CD8-positive, alpha-beta memory T cell (primary cell): Measurements from ENCODE around the gene RMND5A. TPM values are rescaled to one million over a fixed set of nuclear protein-coding genes. Genes with fewer than 3 reads are reported as not detected.

Experiments used
- CTCF ChIA-PET: fragments of 350-600 bp; sonication (Branson Sonifier 250); formaldehyde crosslinking; loops from one replicate; lab custom pipeline; 2021; ENCODE audit warnings: antibody characterized with exemption; lab: Charles Lee
- POLR2A ChIA-PET: fragments of 350-600 bp; sonication (Branson Sonifier 250); formaldehyde crosslinking; loops from one replicate; lab custom pipeline; 2021; ENCODE audit warnings: antibody characterized with exemption; lab: Charles Lee
- DNase-seq, 5 donors: peaks; one replicate each; pipeline versions ENCODE4 v3.0.0 to v3.0.0-alpha.2; 2020 to 2022; ENCODE audit warnings: mixed read lengths in 1 of 5
- H3K27ac ChIP-seq: one replicate; pipeline ENCODE4 v1.7.0; 2013; ENCODE audit warnings: low read depth, mild to moderate bottlenecking, low read length, moderate library complexity
- H3K27me3 ChIP-seq: 2 replicates; pipeline ENCODE4 v1.7.0; 2013; ENCODE audit warnings: low read length, mild to moderate bottlenecking; ENCODE audit not compliant: insufficient read depth, poor library complexity, severe bottlenecking
- H3K36me3 ChIP-seq: 2 replicates; pipeline ENCODE4 v1.7.0; 2013; ENCODE audit warnings: mild to moderate bottlenecking, low read length, moderate library complexity; ENCODE audit not compliant: insufficient read depth
- H3K4me1 ChIP-seq: 2 replicates; pipeline ENCODE4 v1.7.0; 2013; ENCODE audit warnings: mild to moderate bottlenecking, low read length, moderate library complexity; ENCODE audit not compliant: insufficient read depth
- H3K4me3 ChIP-seq: 2 replicates; pipeline ENCODE4 v1.7.0; 2013; ENCODE audit warnings: mild to moderate bottlenecking, low read length
- H3K9me3 ChIP-seq: 2 replicates; pipeline ENCODE4 v1.7.0; 2013; ENCODE audit warnings: mild to moderate bottlenecking, low read length
- H3K27ac Mint-ChIP-seq, 8 donors: one replicate each; pipeline ENCODE4 v1.8.0; 2020 to 2021; ENCODE audit warnings: mixed read lengths in 8 of 8, mild to moderate bottlenecking in 6 of 8, inconsistent platforms in 3 of 8, moderate library complexity in 3 of 8
- H3K27me3 Mint-ChIP-seq, 2 donors: one replicate each; pipeline ENCODE4 v1.8.0; 2020 to 2021; ENCODE audit warnings: mixed read lengths in 2 of 2, mild to moderate bottlenecking in 1 of 2, moderate library complexity in 1 of 2
- H3K36me3 Mint-ChIP-seq, 3 donors: one replicate each; pipeline ENCODE4 v1.8.0; 2020 to 2021; ENCODE audit warnings: mixed read lengths in 3 of 3, inconsistent platforms in 1 of 3, mild to moderate bottlenecking in 1 of 3
- H3K4me1 Mint-ChIP-seq, 3 donors: one replicate each; pipeline ENCODE4 v1.8.0; 2020 to 2021; ENCODE audit warnings: mixed read lengths in 3 of 3, inconsistent platforms in 1 of 3, mild to moderate bottlenecking in 1 of 3
- H3K4me3 Mint-ChIP-seq, 7 donors: one replicate each; pipeline ENCODE4 v1.8.0; 2020 to 2021; ENCODE audit warnings: mixed read lengths in 7 of 7, mild to moderate bottlenecking in 6 of 7, moderate library complexity in 4 of 7, inconsistent platforms in 2 of 7
- H3K9me3 Mint-ChIP-seq, 5 donors: one replicate each; pipeline ENCODE4 v1.8.0; 2020 to 2022; ENCODE audit warnings: mixed read lengths in 5 of 5, mild to moderate bottlenecking in 3 of 5, moderate library complexity in 2 of 5, inconsistent platforms in 1 of 5
- polyA plus RNA-seq: library from polyadenylated mRNA; unstranded; fragments of 300-500 nt; fragmentation: Illumina TruSeq; gene quantifications from one replicate; pipeline ENCODE4 v1.2.3, GENCODE V29; 2021
- total RNA-seq, 2 experiments: library from RNA; stranded (reverse); gene quantifications; one replicate each; pipeline ENCODE4 v1.2.3, GENCODE V29; 2021

The RMND5A gene
- total and polyA plus RNA-seq, 3 experiments from 2014 or later = 20.7 to 63.5 (median 57.7) TPM

- Mint-ChIP-seq H3K9me3 (no peaks in the 10 kb centered on the region), H3K27ac (peak overlapping the region in 2 of 8 donors; percentile 61 to 92)
These were observed 52.5 kb downstream of the RMND5A start for GRCh38 chr2:86772611-86773010.

GRCh38 chr2:86774862-86775261 is 54.8 kb downstream of the RMND5A start:
- Mint-ChIP-seq H3K36me3 (peaks cover 10 to 68% (median 18%) of the 10 kb centered on the region in 3 donors), H3K4me3 (no peak overlapping the region), H3K9me3 (no peaks in the 10 kb centered on the region), H3K27ac (peak overlapping the region in 3 of 8 donors; percentile 12 to 78 (median 66)), H3K4me1 (peaks cover 4 to 7% (median 6%) of the 10 kb centered on the region in 3 donors), H3K27me3 (no peaks in the 10 kb centered on the region)
- no peak overlapping the region for H3K4me3 ChIP-seq
- no peak overlapping the region for H3K27ac ChIP-seq
- ChIA-PET CTCF (interaction anchor here (2.1 kb wide), 1 partner anchor 10 kb away, joined by 5 read pairs; no protein-coding TSS in a partner anchor), POLR2A (interaction anchor here (1.5 kb wide), 1 partner anchor 9 kb away, joined by 5 read pairs; no protein-coding TSS in a partner anchor)
- H3K9me3 ChIP-seq = no peaks in the 10 kb centered on the region
- no peaks in the 10 kb centered on the region for H3K27me3 ChIP-seq
- no peaks in the 10 kb centered on the region for H3K4me1 ChIP-seq
- DNase-seq = no peak
- peaks cover 20% of the 10 kb centered on the region for H3K36me3 ChIP-seq

More at GRCh38 chr2:86772611-86773010, 52.5 kb downstream of the RMND5A start:
- Mint-ChIP-seq H3K4me3 (no peak overlapping the region), H3K36me3 (peaks cover 10 to 89% (median 24%) of the 10 kb centered on the region in 3 donors), H3K4me1 (peaks cover 4 to 11% (median 10%) of the 10 kb centered on the region in 3 donors), H3K27me3 (no peaks in the 10 kb centered on the region)
- Histone ChIP-seq H3K27me3 (no peaks in the 10 kb centered on the region), H3K4me1 (no peaks in the 10 kb centered on the region), H3K27ac (no peak overlapping the region), H3K4me3 (no peak overlapping the region), H3K9me3 (no peaks in the 10 kb centered on the region), H3K36me3 (peaks cover 20% of the 10 kb centered on the region)
- no peak for DNase-seq
- ChIA-PET CTCF (interaction anchor here (1.3 to 12.0 kb wide), 2 partner anchors 14 to 35 kb away, joined by 3 to 128 read pairs; no protein-coding TSS in a partner anchor), POLR2A (interaction anchor here (0.6 kb wide), 1 partner anchor 19 kb away, joined by 3 read pairs; the partner anchor contains the start of gene CD8A)

- H3K36me3 ChIP-seq = peaks cover 20% of the 10 kb centered on the region
- H3K36me3 Mint-ChIP-seq = peaks cover 10 to 64% (median 18%) of the 10 kb centered on the region in 3 donors
- H3K4me3 Mint-ChIP-seq = no peak overlapping the region
- H3K27ac ChIP-seq = no peak overlapping the region
- ChIA-PET POLR2A (interaction anchor here (1.5 kb wide), 1 partner anchor 8 kb away, joined by 5 read pairs; no protein-coding TSS in a partner anchor), CTCF (interaction anchor here (2.1 kb wide), 1 partner anchor 10 kb away, joined by 5 read pairs; no protein-coding TSS in a partner anchor)
- no peak overlapping the region for H3K4me3 ChIP-seq
- DNase-seq = no peak
- no peaks in the 10 kb centered on the region for H3K9me3 Mint-ChIP-seq
- no peaks in the 10 kb centered on the region for H3K27me3 ChIP-seq
- H3K4me1 Mint-ChIP-seq = peaks cover 4 to 9% (median 9%) of the 10 kb centered on the region in 3 donors
- H3K9me3 ChIP-seq = no peaks in the 10 kb centered on the region
- no peaks in the 10 kb centered on the region for H3K4me1 ChIP-seq
- peak overlapping the region in 1 of 8 donors; percentile 74 for H3K27ac Mint-ChIP-seq
- no peaks in the 10 kb centered on the region for H3K27me3 Mint-ChIP-seq
These were observed 55.2 kb downstream of the RMND5A start for GRCh38 chr2:86775338-86775737.

- Histone ChIP-seq H3K4me3 (no peak overlapping the region), H3K27ac (no peak overlapping the region), H3K9me3 (no peaks in the 10 kb centered on the region), H3K4me1 (no peaks in the 10 kb centered on the region), H3K27me3 (no peaks in the 10 kb centered on the region), H3K36me3 (peaks cover 12% of the 10 kb centered on the region)
- H3K27ac Mint-ChIP-seq = peak overlapping the region in 2 of 8 donors; percentile 13 to 50
- H3K9me3 Mint-ChIP-seq = no peaks in the 10 kb centered on the region
- DNase-seq = no peak
- no peak overlapping the region for H3K4me3 Mint-ChIP-seq
- CTCF ChIA-PET = interaction anchor here (1.5 kb wide), 1 partner anchor 11 kb away, joined by 9 read pairs; no protein-coding TSS in a partner anchor
- peaks cover 3 to 14% (median 8%) of the 10 kb centered on the region in 3 donors for H3K4me1 Mint-ChIP-seq
- POLR2A ChIA-PET = interaction anchor here (0.8 kb wide), 1 partner anchor 14 kb away, joined by 3 read pairs; the partner anchor contains the start of gene CD8A
- H3K36me3 Mint-ChIP-seq = peaks cover 8 to 52% (median 12%) of the 10 kb centered on the region in 3 donors
- H3K27me3 Mint-ChIP-seq = no peaks in the 10 kb centered on the region
These were observed 56.4 kb downstream of the RMND5A start for GRCh38 chr2:86776532-86776931.

- Mint-ChIP-seq H3K4me1 (peaks cover 21 to 32% (median 32%) of the 10 kb centered on the region in 3 donors), H3K9me3 (no peaks in the 10 kb centered on the region), H3K27me3 (peaks cover 0 to 1% of the 10 kb centered on the region in 2 donors), H3K36me3 (peaks cover 0 to 35% (median 10%) of the 10 kb centered on the region in 3 donors), H3K27ac (no peak overlapping the region), H3K4me3 (no peak overlapping the region)
- CTCF ChIA-PET = interaction anchor here (11.1 kb wide), 1 partner anchor 29 kb away, joined by 132 read pairs; no protein-coding TSS in a partner anchor
- POLR2A ChIA-PET = no interaction called here
- Histone ChIP-seq H3K27me3 (no peaks in the 10 kb centered on the region), H3K4me3 (no peak overlapping the region), H3K36me3 (peaks cover 3% of the 10 kb centered on the region), H3K4me1 (peaks cover 9% of the 10 kb centered on the region), H3K27ac (no peak overlapping the region), H3K9me3 (no peaks in the 10 kb centered on the region)
- DNase-seq = no peak
These were observed 58.9 kb downstream of the RMND5A start for GRCh38 chr2:86778957-86779356.

DNA sequence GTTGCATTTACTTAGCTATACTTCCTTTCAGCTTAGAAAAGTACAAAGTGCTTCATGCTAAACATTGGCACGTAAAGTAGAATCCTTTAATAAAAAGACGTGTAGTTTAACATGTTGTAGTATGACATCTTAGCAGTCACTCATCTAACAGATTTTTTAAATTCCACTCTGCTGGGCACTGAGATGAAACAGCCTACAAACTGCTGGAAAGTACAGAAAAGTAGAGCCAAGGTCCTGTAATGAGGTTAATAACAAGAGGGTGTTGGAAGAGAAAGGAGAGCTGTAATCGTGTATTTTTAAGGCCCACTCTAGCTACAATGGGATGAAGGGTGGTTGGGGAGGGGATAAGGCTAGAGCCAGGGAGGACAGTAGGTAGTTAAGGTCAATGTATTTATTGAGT is 59.9 kb downstream of the RMND5A start:
- no peaks in the 10 kb centered on the region for H3K9me3 ChIP-seq
- Mint-ChIP-seq H3K4me3 (no peak overlapping the region), H3K4me1 (peaks cover 31 to 43% (median 42%) of the 10 kb centered on the region in 3 donors), H3K27ac (peak overlapping the region in 4 of 8 donors; percentile 2 to 80 (median 45)), H3K27me3 (peaks cover 0 to 3% of the 10 kb centered on the region in 2 donors), H3K36me3 (peaks cover 0 to 35% (median 11%) of the 10 kb centered on the region in 3 donors), H3K9me3 (no peaks in the 10 kb centered on the region)
- no peak for DNase-seq
- H3K4me3 ChIP-seq = no peak overlapping the region
- H3K36me3 ChIP-seq = peaks cover 10% of the 10 kb centered on the region
- ChIA-PET POLR2A (interaction anchor here (0.7 kb wide), 1 partner anchor 35 kb away, joined by 4 read pairs; no protein-coding TSS in a partner anchor), CTCF (interaction anchor here (11.1 kb wide), 1 partner anchor 28 kb away, joined by 132 read pairs; no protein-coding TSS in a partner anchor)
- H3K27me3 ChIP-seq = no peaks in the 10 kb centered on the region
- peaks cover 19% of the 10 kb centered on the region for H3K4me1 ChIP-seq
- H3K27ac ChIP-seq = no peak overlapping the region

- Mint-ChIP-seq H3K27ac (peak overlapping the region in 7 of 8 donors; percentile 19 to 100 (median 89)), H3K9me3 (no peaks in the 10 kb centered on the region), H3K4me3 (no peak overlapping the region), H3K4me1 (peaks cover 45 to 56% (median 56%) of the 10 kb centered on the region in 3 donors), H3K27me3 (peaks cover 0 to 4% of the 10 kb centered on the region in 2 donors), H3K36me3 (peaks cover 7 to 38% (median 17%) of the 10 kb centered on the region in 3 donors)
- Histone ChIP-seq H3K36me3 (peaks cover 10% of the 10 kb centered on the region), H3K9me3 (no peaks in the 10 kb centered on the region), H3K27me3 (no peaks in the 10 kb centered on the region), H3K27ac (no peak overlapping the region), H3K4me3 (no peak overlapping the region), H3K4me1 (peaks cover 29% of the 10 kb centered on the region)
- no peak for DNase-seq
- ChIA-PET POLR2A (interaction anchor here (0.6 to 0.9 kb wide), 2 partner anchors 16 to 212 kb away, joined by 3 to 5 read pairs; no protein-coding TSS in a partner anchor), CTCF (interaction anchor here (0.6 to 11.1 kb wide), 4 partner anchors 13 to 26 kb away, joined by 3 to 132 read pairs (median 8); no protein-coding TSS in a partner anchor)
These were observed 61.3 kb downstream of the RMND5A start for GRCh38 chr2:86781363-86781762.
